Tibial artery (tissue), 4 donors: ENCODE measurements around the gene CC2D2A.
A peak's percentile ranks its signal among the peaks of the same experiment; 100 is the strongest.

Experiments
- DNase-seq, 2 donors: peaks; one replicate each; pipeline ENCODE4 v3.0.0-alpha.2; 2019
- H3K27ac ChIP-seq, 2 donors: fragments of 200-600 bp; sonication (generic) in 1 of 2; 1 replicate in 1 of 2; 2 replicates in 1 of 2; pipeline ENCODE4 v1.5.1; 2018 to 2019; ENCODE audit warnings: mild to moderate bottlenecking in 1 of 2
- H3K27me3 ChIP-seq, 2 donors: fragments of 200-600 bp; sonication (generic) in 1 of 2; one replicate each; pipeline versions ENCODE4 v1.5.1 to v1.6.0; 2016 to 2019
- H3K36me3 ChIP-seq, 3 donors: fragments of 200-600 bp; sonication (generic) in 2 of 3; one replicate each; pipeline ENCODE4 v1.5.1; 2016 to 2019; ENCODE audit warnings: mild to moderate bottlenecking in 2 of 3
- H3K4me1 ChIP-seq, 4 donors: fragments of 200-600 bp; sonication (generic) in 2 of 4; 1 replicate in 3 of 4; 2 replicates in 1 of 4; pipeline ENCODE4 v1.5.1; 2016 to 2019
- H3K4me3 ChIP-seq, 2 donors: fragments of 200-600 bp; sonication (generic) in 1 of 2; 1 replicate in 1 of 2; 2 replicates in 1 of 2; pipeline ENCODE4 v1.5.1; 2018 to 2019; ENCODE audit warnings: mild to moderate bottlenecking in 2 of 2
- H3K9me3 ChIP-seq, 3 donors: fragments of 200-600 bp; sonication (generic) in 1 of 3; one replicate each; pipeline ENCODE4 v1.5.1; 2016 to 2019
- CTCF ChIP-seq, 2 experiments: fragments of 200-600 bp in 1 of 2; fragments of 450-650 bp in 1 of 2; IDR thresholded peaks; one replicate each; pipeline ENCODE4 v1.5.1; 2017 to 2019; ENCODE audit warnings: antibody characterized with exemption in 2 of 2, mild to moderate bottlenecking in 1 of 2, moderate library complexity in 1 of 2
- intact Hi-C: fragments of 100-400 bp; cut with DNase I; formaldehyde crosslinking; loops from one replicate; pipeline ENCODE4 v1.15.0; 2023; ENCODE audit warnings: low total_unique reads

The CC2D2A gene

GRCh38 chr4:15531792-15532191 lies 62.1 kb downstream of the CC2D2A start:
- TF ChIP-seq CTCF (IDR thresholded peaks at IDR 0.05) = no peak
- intact Hi-C loops = no loop called here
- Histone ChIP-seq H3K27me3 (no peaks in the 10 kb centered on the region), H3K27ac (no peak overlapping the region), H3K4me3 (no peak overlapping the region), H3K4me1 (peaks cover 0 to 12% (median 1%) of the 10 kb centered on the region in 4 donors), H3K9me3 (no peaks in the 10 kb centered on the region), H3K36me3 (peaks cover 15 to 27% (median 23%) of the 10 kb centered on the region in 3 donors)
- DNase-seq = no peak

GRCh38 chr4:15533817-15534216 lies 64.1 kb downstream of the CC2D2A start:
- intact Hi-C loops = no loop called here
- peaks cover 23 to 38% (median 30%) of the 10 kb centered on the region in 3 donors for H3K36me3 ChIP-seq

GRCh38 chr4:15535599-15535998 lies 65.9 kb downstream of the CC2D2A start:
- Histone ChIP-seq H3K36me3 (peaks cover 24 to 47% (median 34%) of the 10 kb centered on the region in 3 donors), H3K27ac (no peak overlapping the region), H3K27me3 (no peaks in the 10 kb centered on the region), H3K4me1 (peaks cover 0 to 22% (median 3%) of the 10 kb centered on the region in 4 donors), H3K9me3 (no peaks in the 10 kb centered on the region), H3K4me3 (no peak overlapping the region)
- no peak for TF ChIP-seq CTCF (IDR thresholded peaks at IDR 0.05)
- intact Hi-C loops = no loop called here
- DNase-seq = no peak

More at GRCh38 chr4:15533817-15534216, 64.1 kb downstream of the CC2D2A start:
- TF ChIP-seq CTCF (IDR thresholded peaks at IDR 0.05) = no peak
- DNase-seq = no peak
- Histone ChIP-seq H3K9me3 (no peaks in the 10 kb centered on the region), H3K27me3 (no peaks in the 10 kb centered on the region), H3K4me3 (no peak overlapping the region), H3K4me1 (peaks cover 0 to 22% (median 3%) of the 10 kb centered on the region in 4 donors), H3K27ac (no peak overlapping the region)

- Histone ChIP-seq H3K4me1 (peaks cover 0 to 22% (median 3%) of the 10 kb centered on the region in 4 donors), H3K4me3 (no peak overlapping the region), H3K36me3 (peaks cover 37 to 46% (median 45%) of the 10 kb centered on the region in 3 donors), H3K27me3 (no peaks in the 10 kb centered on the region), H3K27ac (peak overlapping the region in 1 of 2 donors; percentile 49), H3K9me3 (no peaks in the 10 kb centered on the region)
- DNase-seq = no peak
- no peak for TF ChIP-seq CTCF (IDR thresholded peaks at IDR 0.05)
- intact Hi-C loops = no loop called here
These were observed 67.1 kb downstream of the CC2D2A start for GRCh38 chr4:15536552-15537499.

GRCh38 chr4:15541941-15542340 lies 72.3 kb downstream of the CC2D2A start:
- H3K4me1 ChIP-seq = peaks cover 0 to 8% (median 2%) of the 10 kb centered on the region in 4 donors
- no peak overlapping the region for H3K27ac ChIP-seq
- H3K9me3 ChIP-seq = no peaks in the 10 kb centered on the region
- peaks cover 66 to 80% (median 67%) of the 10 kb centered on the region in 3 donors for H3K36me3 ChIP-seq
- no peaks in the 10 kb centered on the region for H3K27me3 ChIP-seq
- no peak for DNase-seq
- no peak overlapping the region for H3K4me3 ChIP-seq
- TF ChIP-seq CTCF (IDR thresholded peaks at IDR 0.05) = no peak
- intact Hi-C loops = no loop called here
